K562 (cell line): ENCODE results near the gene CPED1. TPM values are rescaled to one million over a fixed set of nuclear protein-coding genes. Genes with fewer than 3 reads are reported as not detected.

Source experiments
- CBX2 ChIP-seq: fragments of 200-600 bp; sonication (generic); IDR thresholded peaks from one replicate; pipeline ENCODE4 v1.6.1; 2012; ENCODE audit warnings: mild to moderate bottlenecking, low read length, inconsistent platforms; ENCODE audit not compliant: insufficient read depth, poor library complexity, severe bottlenecking
- HDAC2 ChIP-seq: fragments of 450-650 bp; IDR thresholded peaks from 2 replicates; pipeline ENCODE4 v1.6.1; 2016; ENCODE audit warnings: mild to moderate bottlenecking
- HNRNPH1 ChIP-seq: fragments of 200-400 bp; formaldehyde crosslinking; optimal IDR thresholded peaks from 2 replicates; pipeline ENCODE3; 2017; ENCODE audit warnings: low read depth, mild to moderate bottlenecking, low read length, moderate library complexity
- MCM3 ChIP-seq: fragments of 450-650 bp; IDR thresholded peaks from 2 replicates; pipeline ENCODE4 v1.6.1; 2016
- MNT ChIP-seq, 2 experiments: fragments of 450-650 bp; conservative IDR thresholded peaks; 2 replicates each; pipeline ENCODE4 v1.6.1; 2017; ENCODE audit warnings: mild to moderate bottlenecking in 2 of 2, moderate library complexity in 2 of 2
- NONO ChIP-seq, 2 experiments: fragments of 200-400 bp in 1 of 2; fragments of 450-650 bp in 1 of 2; formaldehyde crosslinking in 1 of 2; IDR thresholded peaks; 2 replicates each; pipeline ENCODE4 v1.6.1; 2017; ENCODE audit warnings: low read depth in 2 of 2, mild to moderate bottlenecking in 2 of 2, moderate library complexity in 2 of 2, low read length in 1 of 2
- PHB2 ChIP-seq: fragments of 450-650 bp; IDR thresholded peaks from 2 replicates; pipeline ENCODE4 v1.6.1; 2017; ENCODE audit warnings: low read depth
- POLR2A ChIP-seq: fragments of 450-650 bp; conservative IDR thresholded peaks from 2 replicates; pipeline ENCODE4 v1.6.1; 2016
- POLR2B ChIP-seq: fragments of 450-650 bp; IDR thresholded peaks from 2 replicates; pipeline ENCODE4 v1.6.1; 2018; ENCODE audit warnings: low read depth; ENCODE audit not compliant: partially characterized antibody
- PRMT5 ChIP-seq: sonication (generic); formaldehyde crosslinking; IDR thresholded peaks from 2 replicates; pipeline ENCODE4 v1.5.0; 2020; ENCODE audit warnings: missing genetic modification reagents
- PTTG1 ChIP-seq: fragments of 450-650 bp; IDR thresholded peaks from 2 replicates; pipeline ENCODE4 v1.6.1; 2016; ENCODE audit warnings: low read depth, mild to moderate bottlenecking, missing genetic modification characterization, missing compliant biosample characterization
- RNF2 ChIP-seq: sonication (generic); IDR thresholded peaks from 2 replicates; pipeline ENCODE4 v1.6.1; 2016
- RUNX1 ChIP-seq: sonication (generic); IDR thresholded peaks from 2 replicates; pipeline ENCODE4 v1.6.1; 2016; ENCODE audit warnings: antibody characterized with exemption, low read depth
- SAFB2 ChIP-seq: fragments of 200-400 bp; formaldehyde crosslinking; IDR thresholded peaks from 2 replicates; pipeline ENCODE4 v1.6.1; 2018; ENCODE audit warnings: borderline replicate concordance, low read length, low read depth, moderate library complexity; ENCODE audit not compliant: severe bottlenecking
- SMAD2 ChIP-seq: fragments of 150-350 bp; IDR thresholded peaks from 2 replicates; pipeline ENCODE4 v1.6.1; 2014; ENCODE audit warnings: low read depth, mild to moderate bottlenecking, low read length
- SNRNP70 ChIP-seq: fragments of 200-400 bp; formaldehyde crosslinking; optimal IDR thresholded peaks from 2 replicates; pipeline ENCODE3; 2017; ENCODE audit warnings: low read depth, low read length
- TRIM24 ChIP-seq, 2 experiments: fragments of 450-650 bp; IDR thresholded peaks; 2 replicates each; pipeline ENCODE4 v1.6.1; 2016
- ZNF140 ChIP-seq: fragments of 250-450 bp; sonication (Bioruptor Pico); IDR thresholded peaks from 2 replicates; pipeline ENCODE4 v1.8.0; 2021; ENCODE audit warnings: moderate library complexity, mild to moderate bottlenecking, inconsistent platforms
- ZNF212 ChIP-seq: fragments of 450-650 bp; formaldehyde crosslinking; IDR thresholded peaks from 2 replicates; pipeline ENCODE4 v1.4.0; 2020; ENCODE audit warnings: mild to moderate bottlenecking
- ZNF282 ChIP-seq: sonication (generic); formaldehyde crosslinking; IDR thresholded peaks from 2 replicates; pipeline ENCODE4 v1.8.1; 2023; ENCODE audit warnings: missing genetic modification reagents
- ZNF354B ChIP-seq: fragments of 250-450 bp; sonication (Bioruptor Pico); IDR thresholded peaks from 2 replicates; pipeline ENCODE4 v1.4.0; 2020
- ZNF668 ChIP-seq: fragments of 250-450 bp; sonication (Bioruptor Pico); IDR thresholded peaks from 2 replicates; pipeline ENCODE4 v1.8.0; 2022; ENCODE audit warnings: mild to moderate bottlenecking, inconsistent platforms
- polyA plus RNA-seq, 8 experiments: library from polyadenylated mRNA; depleted of rRNA in 4 of 8; stranded (reverse) in 5 of 8; unstranded in 3 of 8; fragments of >200 nt; fragmentation: Nextera tagmentation in 2 of 8; fragmentation: Illumina TruSeq in 1 of 8; extraction: Ambion mirVana in 2 of 8; extraction: Trizol in 1 of 8; gene quantifications; 2 replicates each; pipeline versions ENCODE4 v1.2.1 to v1.2.3, GENCODE V29; 2011 to 2014; ENCODE audit warnings: inconsistent platforms in 1 of 8, missing spikeins in 1 of 8
- total RNA-seq, 7 experiments: library from RNA; depleted of rRNA in 6 of 7; stranded (reverse); fragments of >200 nt in 6 of 7; fragmentation: Illumina TruSeq in 2 of 7; extraction: Trizol in 2 of 7; gene quantifications; 2 replicates each; pipeline versions ENCODE4 v1.2.1 to v1.2.3, GENCODE V29; 2011 to 2021; ENCODE audit warnings: low replicate concordance in 1 of 7
- TF ChIP-seq, protein P1 (sequence below): fragments of 250-450 bp; sonication (Bioruptor Pico); IDR thresholded peaks from 2 replicates; pipeline ENCODE4 v1.9.0; 2021; ENCODE audit warnings: mild to moderate bottlenecking, inconsistent platforms
- TF ChIP-seq, protein P2 (sequence below): fragments of 250-450 bp; sonication (Bioruptor Pico); IDR thresholded peaks from 2 replicates; pipeline ENCODE4 v1.8.0; 2021; ENCODE audit warnings: borderline replicate concordance, mild to moderate bottlenecking, moderate library complexity; ENCODE audit not compliant: poor library complexity, severe bottlenecking
- TF ChIP-seq, protein P3 (sequence below): fragments of 250-450 bp; sonication (Bioruptor Pico); IDR thresholded peaks from 2 replicates; pipeline ENCODE4 v1.8.0; 2022; ENCODE audit warnings: moderate library complexity, mild to moderate bottlenecking, inconsistent platforms

The CPED1 gene
- total and polyA plus RNA-seq, 9 of the 15 experiments (the other 6 are each of a cell fraction or from before 2014, with no cell fraction given) = 195 to 393 (median 290) TPM

- TF ChIP-seq, protein P1, sequence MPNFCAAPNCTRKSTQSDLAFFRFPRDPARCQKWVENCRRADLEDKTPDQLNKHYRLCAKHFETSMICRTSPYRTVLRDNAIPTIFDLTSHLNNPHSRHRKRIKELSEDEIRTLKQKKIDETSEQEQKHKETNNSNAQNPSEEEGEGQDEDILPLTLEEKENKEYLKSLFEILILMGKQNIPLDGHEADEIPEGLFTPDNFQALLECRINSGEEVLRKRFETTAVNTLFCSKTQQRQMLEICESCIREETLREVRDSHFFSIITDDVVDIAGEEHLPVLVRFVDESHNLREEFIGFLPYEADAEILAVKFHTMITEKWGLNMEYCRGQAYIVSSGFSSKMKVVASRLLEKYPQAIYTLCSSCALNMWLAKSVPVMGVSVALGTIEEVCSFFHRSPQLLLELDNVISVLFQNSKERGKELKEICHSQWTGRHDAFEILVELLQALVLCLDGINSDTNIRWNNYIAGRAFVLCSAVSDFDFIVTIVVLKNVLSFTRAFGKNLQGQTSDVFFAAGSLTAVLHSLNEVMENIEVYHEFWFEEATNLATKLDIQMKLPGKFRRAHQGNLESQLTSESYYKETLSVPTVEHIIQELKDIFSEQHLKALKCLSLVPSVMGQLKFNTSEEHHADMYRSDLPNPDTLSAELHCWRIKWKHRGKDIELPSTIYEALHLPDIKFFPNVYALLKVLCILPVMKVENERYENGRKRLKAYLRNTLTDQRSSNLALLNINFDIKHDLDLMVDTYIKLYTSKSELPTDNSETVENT (CRISPR knock-in tag) = no peak
- TF ChIP-seq ZNF668 (CRISPR knock-in tag) (no peak), POLR2B (no peak), POLR2A (no peak), NONO (IDR thresholded peaks at IDR 0.05; ENCODE audit: low read depth in 2 of 2, low read length in 1 of 2) (no peak), HDAC2 (no peak), RNF2 (peak; percentile 45; the same call in 1 of the 2 replicates), TRIM24 (IDR thresholded peaks at IDR 0.05) (no peak), CBX2 (no peak), SMAD2 (no peak), MCM3 (no peak), RUNX1 (no peak), MNT (conservative IDR thresholded peaks at IDR 0.05) (peak; percentile 50 to 62; a peak in 3 of 4 replicates), PRMT5 (CRISPR knock-in tag) (no peak), ZNF354B (CRISPR knock-in tag) (no peak), PHB2 (no peak), ZNF140 (no peak), ZNF282 (CRISPR knock-in tag) (no peak), SNRNP70 (no peak), SAFB2 (no peak), PTTG1 (tag) (no peak), HNRNPH1 (no peak), ZNF212 (CRISPR knock-in tag) (no peak)
- TF ChIP-seq, protein P2, sequence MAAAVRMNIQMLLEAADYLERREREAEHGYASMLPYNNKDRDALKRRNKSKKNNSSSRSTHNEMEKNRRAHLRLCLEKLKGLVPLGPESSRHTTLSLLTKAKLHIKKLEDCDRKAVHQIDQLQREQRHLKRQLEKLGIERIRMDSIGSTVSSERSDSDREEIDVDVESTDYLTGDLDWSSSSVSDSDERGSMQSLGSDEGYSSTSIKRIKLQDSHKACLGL (CRISPR knock-in tag) = no peak
- TF ChIP-seq, protein P3, sequence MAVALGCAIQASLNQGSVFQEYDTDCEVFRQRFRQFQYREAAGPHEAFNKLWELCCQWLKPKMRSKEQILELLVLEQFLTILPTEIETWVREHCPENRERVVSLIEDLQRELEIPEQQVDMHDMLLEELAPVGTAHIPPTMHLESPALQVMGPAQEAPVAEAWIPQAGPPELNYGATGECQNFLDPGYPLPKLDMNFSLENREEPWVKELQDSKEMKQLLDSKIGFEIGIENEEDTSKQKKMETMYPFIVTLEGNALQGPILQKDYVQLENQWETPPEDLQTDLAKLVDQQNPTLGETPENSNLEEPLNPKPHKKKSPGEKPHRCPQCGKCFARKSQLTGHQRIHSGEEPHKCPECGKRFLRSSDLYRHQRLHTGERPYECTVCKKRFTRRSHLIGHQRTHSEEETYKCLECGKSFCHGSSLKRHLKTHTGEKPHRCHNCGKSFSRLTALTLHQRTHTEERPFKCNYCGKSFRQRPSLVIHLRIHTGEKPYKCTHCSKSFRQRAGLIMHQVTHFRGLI (CRISPR knock-in tag) = no peak
Measured at GRCh38 chr7:121000081-121000983, 11.8 kb downstream of the CPED1 start (continued).
